Nephron (organoid): ENCODE data around the gene ZFP1.

Experiments used
- H3K27ac Mint-ChIP-seq, 3 experiments: 2 replicates each; pipeline ENCODE4 v1.8.0; 2020; ENCODE audit warnings: mixed read lengths in 3 of 3, mild to moderate bottlenecking in 2 of 3, moderate library complexity in 1 of 3
- H3K27me3 Mint-ChIP-seq: 2 replicates; pipeline ENCODE4 v1.8.0; 2021; ENCODE audit warnings: low read depth, mild to moderate bottlenecking, moderate library complexity, mixed read lengths
- H3K36me3 Mint-ChIP-seq: 2 replicates; pipeline ENCODE4 v1.8.0; 2020; ENCODE audit warnings: low read depth, mixed read lengths
- H3K4me1 Mint-ChIP-seq: 2 replicates; pipeline ENCODE4 v1.8.0; 2020; ENCODE audit warnings: mixed read lengths
- H3K4me3 Mint-ChIP-seq, 3 experiments: 2 replicates each; pipeline ENCODE4 v1.8.0; 2020; ENCODE audit warnings: mild to moderate bottlenecking in 3 of 3, mixed read lengths in 3 of 3, moderate library complexity in 2 of 3
- H3K9me3 Mint-ChIP-seq: 2 replicates; pipeline ENCODE4 v1.8.0; 2020; ENCODE audit warnings: mixed read lengths
- CTCF ChIP-seq, 3 experiments: fragments of 200-600 bp; sonication (generic); IDR thresholded peaks; one replicate each; pipeline ENCODE4 v1.5.0; 2021; ENCODE audit warnings: antibody characterized with exemption in 3 of 3; ENCODE audit not compliant: unreplicated experiment in 3 of 3

Gene ZFP1

GRCh38 chr16:75102595-75102994, 45.7 kb upstream of the ZFP1 start:
- no peak overlapping the region for H3K4me3 Mint-ChIP-seq
- H3K9me3 Mint-ChIP-seq = no peaks in the 10 kb centered on the region
- no peak for TF ChIP-seq CTCF (IDR thresholded peaks at IDR 0.05; ENCODE audit: unreplicated experiment in 3 of 3)
- H3K27ac Mint-ChIP-seq = no peak overlapping the region
- peaks cover 40% of the 10 kb centered on the region for H3K4me1 Mint-ChIP-seq
- H3K36me3 Mint-ChIP-seq = peaks cover 27% of the 10 kb centered on the region
- H3K27me3 Mint-ChIP-seq = no peaks in the 10 kb centered on the region

GRCh38 chr16:75103994-75104393, 44.3 kb upstream of the ZFP1 start:
- Mint-ChIP-seq H3K36me3 (peaks cover 32% of the 10 kb centered on the region), H3K27me3 (no peaks in the 10 kb centered on the region), H3K4me3 (no peak overlapping the region), H3K27ac (no peak overlapping the region), H3K4me1 (peaks cover 42% of the 10 kb centered on the region), H3K9me3 (no peaks in the 10 kb centered on the region)
- TF ChIP-seq CTCF (IDR thresholded peaks at IDR 0.05; ENCODE audit: unreplicated experiment in 3 of 3) = no peak

GRCh38 chr16:75104836-75105235, 43.5 kb upstream of the ZFP1 start:
- Mint-ChIP-seq H3K9me3 (no peaks in the 10 kb centered on the region), H3K27me3 (no peaks in the 10 kb centered on the region), H3K4me3 (no peak overlapping the region), H3K27ac (no peak overlapping the region), H3K4me1 (peaks cover 42% of the 10 kb centered on the region), H3K36me3 (peaks cover 32% of the 10 kb centered on the region)
- TF ChIP-seq CTCF (IDR thresholded peaks at IDR 0.05; ENCODE audit: unreplicated experiment in 3 of 3) = no peak

- Mint-ChIP-seq H3K27ac (no peak overlapping the region), H3K36me3 (peaks cover 32% of the 10 kb centered on the region), H3K4me3 (no peak overlapping the region), H3K27me3 (no peaks in the 10 kb centered on the region), H3K4me1 (peaks cover 42% of the 10 kb centered on the region), H3K9me3 (no peaks in the 10 kb centered on the region)
- no peak for TF ChIP-seq CTCF (IDR thresholded peaks at IDR 0.05; ENCODE audit: unreplicated experiment in 3 of 3)
These were observed 42.8 kb upstream of the ZFP1 start for GRCh38 chr16:75105306-75106061.

- Mint-ChIP-seq H3K4me3 (no peak overlapping the region), H3K9me3 (no peaks in the 10 kb centered on the region), H3K4me1 (peaks cover 52% of the 10 kb centered on the region), H3K36me3 (peaks cover 32% of the 10 kb centered on the region), H3K27ac (peak overlapping the region in 1 of 3 experiments; percentile 76), H3K27me3 (no peaks in the 10 kb centered on the region)
- no peak for TF ChIP-seq CTCF (IDR thresholded peaks at IDR 0.05; ENCODE audit: unreplicated experiment in 3 of 3)
These were observed 41.7 kb upstream of the ZFP1 start for GRCh38 chr16:75106351-75107274.
